ENCODE data around the gene FSTL4. TPM values are rescaled to one million over a fixed set of nuclear protein-coding genes. Genes with fewer than 3 reads are reported as not detected.

Gene FSTL4
- total and polyA plus RNA-seq, 2 experiments from 2014 or later = 0.47 to 0.74 TPM

DNA sequence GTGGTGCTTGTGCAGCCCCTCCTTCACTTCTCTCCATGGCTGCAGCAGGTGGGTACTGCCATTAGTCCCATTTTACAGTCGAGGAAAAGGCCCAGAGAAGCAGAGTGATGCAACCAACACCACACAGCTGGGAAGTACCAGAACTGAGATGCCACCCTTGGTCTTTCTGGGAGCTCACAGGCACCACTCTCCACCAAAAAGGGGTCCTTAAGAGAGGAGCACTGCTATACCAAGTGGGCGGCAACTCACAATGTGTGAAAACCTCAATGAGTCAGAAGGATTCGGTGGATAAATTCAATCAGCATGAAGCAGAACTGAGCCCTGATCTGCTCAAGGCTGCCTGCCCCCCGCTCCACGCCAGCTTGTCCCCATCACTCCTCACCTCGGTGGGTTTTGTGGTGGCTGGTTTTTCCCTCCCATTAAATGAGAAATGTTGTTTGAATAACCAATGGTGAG, 213.7 kb downstream of the FSTL4 start:
- TF ChIP-seq, protein P1, sequence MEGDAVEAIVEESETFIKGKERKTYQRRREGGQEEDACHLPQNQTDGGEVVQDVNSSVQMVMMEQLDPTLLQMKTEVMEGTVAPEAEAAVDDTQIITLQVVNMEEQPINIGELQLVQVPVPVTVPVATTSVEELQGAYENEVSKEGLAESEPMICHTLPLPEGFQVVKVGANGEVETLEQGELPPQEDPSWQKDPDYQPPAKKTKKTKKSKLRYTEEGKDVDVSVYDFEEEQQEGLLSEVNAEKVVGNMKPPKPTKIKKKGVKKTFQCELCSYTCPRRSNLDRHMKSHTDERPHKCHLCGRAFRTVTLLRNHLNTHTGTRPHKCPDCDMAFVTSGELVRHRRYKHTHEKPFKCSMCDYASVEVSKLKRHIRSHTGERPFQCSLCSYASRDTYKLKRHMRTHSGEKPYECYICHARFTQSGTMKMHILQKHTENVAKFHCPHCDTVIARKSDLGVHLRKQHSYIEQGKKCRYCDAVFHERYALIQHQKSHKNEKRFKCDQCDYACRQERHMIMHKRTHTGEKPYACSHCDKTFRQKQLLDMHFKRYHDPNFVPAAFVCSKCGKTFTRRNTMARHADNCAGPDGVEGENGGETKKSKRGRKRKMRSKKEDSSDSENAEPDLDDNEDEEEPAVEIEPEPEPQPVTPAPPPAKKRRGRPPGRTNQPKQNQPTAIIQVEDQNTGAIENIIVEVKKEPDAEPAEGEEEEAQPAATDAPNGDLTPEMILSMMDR (IDR thresholded peaks at IDR 0.05; ENCODE audit: poor library complexity) = no peak
- no peak for TF ChIP-seq EZH2 (IDR thresholded peaks at IDR 0.05; ENCODE audit: borderline replicate concordance)
- TF ChIP-seq EZH2phosphoT487 (IDR thresholded peaks at IDR 0.05; ENCODE audit: low read depth, severe bottlenecking, unreplicated experiment) = no peak
- WGBS (ENCODE audit: low lambda C conversion rate, missing lambda C conversion rate) = 69% methylated on average over 6 of the region's 6 CpGs
- H3K9me2 ChIP-seq (replicated peaks; ENCODE audit: insufficient read depth) = no peaks in the 10 kb centered on the region
- no peaks in the 10 kb centered on the region for H4K20me1 ChIP-seq (ENCODE audit: insufficient read depth, poor library complexity, severe bottlenecking)
- peaks cover 13% of the 10 kb centered on the region for H3K4me1 ChIP-seq (ENCODE audit: insufficient read depth)
- H3K79me2 ChIP-seq = no peaks in the 10 kb centered on the region
- H3K9me3 ChIP-seq (ENCODE audit: low read depth) = no peaks in the 10 kb centered on the region
- H2AFZ ChIP-seq = no peak overlapping the region
- H3K27ac ChIP-seq = no peak overlapping the region
- no peak for DNase-seq (ENCODE audit: low spot score)
- no peaks in the 10 kb centered on the region for H3K27me3 ChIP-seq
- no peak overlapping the region for H3K4me2 ChIP-seq
- no peak overlapping the region for H3K4me3 ChIP-seq
- H3K36me3 ChIP-seq (replicated peaks; ENCODE audit: insufficient read depth, low read depth) = no peaks in the 10 kb centered on the region

DNA sequence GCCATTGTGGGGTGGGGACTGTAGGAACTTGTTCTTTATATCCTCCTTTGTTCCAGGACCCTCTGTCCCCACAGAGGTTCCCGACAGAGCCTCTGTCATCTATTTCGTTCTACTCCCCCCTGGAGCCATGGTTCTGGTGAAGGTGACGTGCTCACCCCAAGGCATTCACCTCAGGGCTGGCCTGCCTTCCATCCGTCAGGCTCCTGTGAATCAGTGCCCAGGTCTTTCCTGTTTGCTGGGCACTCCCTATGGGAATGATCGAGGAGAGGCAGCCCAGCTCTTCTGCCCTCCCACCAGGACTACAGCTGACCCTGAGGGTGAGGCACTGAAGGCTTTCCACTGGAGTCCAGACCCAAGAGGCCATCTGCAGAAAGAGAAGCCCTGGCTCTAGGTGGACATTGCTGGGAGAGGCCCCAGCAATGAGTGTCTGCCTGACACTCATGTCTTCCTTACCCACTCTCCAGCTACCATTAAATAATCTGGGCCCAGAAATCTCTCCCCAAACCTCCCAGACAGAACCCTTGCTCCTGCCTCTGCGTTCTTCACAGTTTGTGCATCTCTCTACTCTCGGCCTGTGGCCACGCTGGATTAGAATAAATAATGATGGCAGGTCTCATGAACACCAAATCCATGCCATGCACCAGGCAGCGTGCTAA, 214.2 kb downstream of the FSTL4 start:
- Histone ChIP-seq H4K20me1 (ENCODE audit: insufficient read depth, poor library complexity, severe bottlenecking) (no peaks in the 10 kb centered on the region), H3K36me3 (replicated peaks; ENCODE audit: insufficient read depth, low read depth) (no peaks in the 10 kb centered on the region), H3K4me2 (no peak overlapping the region), H2AFZ (no peak overlapping the region), H3K9me2 (replicated peaks; ENCODE audit: insufficient read depth) (no peaks in the 10 kb centered on the region), H3K9me3 (ENCODE audit: low read depth) (no peaks in the 10 kb centered on the region), H3K27ac (no peak overlapping the region), H3K27me3 (no peaks in the 10 kb centered on the region), H3K79me2 (no peaks in the 10 kb centered on the region), H3K4me3 (no peak overlapping the region), H3K4me1 (ENCODE audit: insufficient read depth) (peaks cover 13% of the 10 kb centered on the region)
- TF ChIP-seq EZH2 (IDR thresholded peaks at IDR 0.05; ENCODE audit: borderline replicate concordance) = no peak
- TF ChIP-seq EZH2phosphoT487 (IDR thresholded peaks at IDR 0.05; ENCODE audit: low read depth, severe bottlenecking, unreplicated experiment) = no peak
- TF ChIP-seq, protein P1 (IDR thresholded peaks at IDR 0.05; ENCODE audit: poor library complexity) = no peak
- WGBS (ENCODE audit: low lambda C conversion rate, missing lambda C conversion rate) = 92% methylated on average over 9 of the region's 9 CpGs
- no peak for DNase-seq (ENCODE audit: low spot score)

DNA sequence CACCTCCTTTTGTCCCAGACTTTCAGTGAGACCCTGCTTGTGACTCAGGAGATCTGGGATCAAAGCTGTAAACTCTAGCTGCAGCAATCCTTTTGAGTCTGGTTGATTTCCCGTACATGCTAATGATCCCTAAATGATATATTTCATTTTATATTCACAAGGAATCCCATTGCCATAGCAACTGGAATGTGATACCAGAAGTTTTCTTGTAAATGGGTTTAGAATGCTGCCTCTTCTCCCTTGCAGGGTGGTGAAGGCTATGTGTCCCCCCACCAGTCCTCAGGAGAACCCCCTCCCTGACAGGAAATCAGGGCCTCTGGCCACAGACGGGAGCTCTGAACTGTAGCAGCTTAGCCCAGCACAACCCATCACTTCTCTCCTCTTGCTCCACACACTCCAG, 215.0 kb downstream of the FSTL4 start:
- 44% methylated on average over 2 of the region's 2 CpGs for WGBS (ENCODE audit: low lambda C conversion rate, missing lambda C conversion rate)
- Histone ChIP-seq H3K79me2 (no peaks in the 10 kb centered on the region), H3K9me3 (ENCODE audit: low read depth) (no peaks in the 10 kb centered on the region), H4K20me1 (ENCODE audit: insufficient read depth, poor library complexity, severe bottlenecking) (no peaks in the 10 kb centered on the region), H2AFZ (no peak overlapping the region), H3K36me3 (replicated peaks; ENCODE audit: insufficient read depth, low read depth) (no peaks in the 10 kb centered on the region), H3K4me3 (no peak overlapping the region), H3K27ac (no peak overlapping the region), H3K4me2 (no peak overlapping the region), H3K9me2 (replicated peaks; ENCODE audit: insufficient read depth) (no peaks in the 10 kb centered on the region), H3K4me1 (ENCODE audit: insufficient read depth) (peaks cover 13% of the 10 kb centered on the region), H3K27me3 (no peaks in the 10 kb centered on the region)
- DNase-seq (ENCODE audit: low spot score) = no peak
- TF ChIP-seq, protein P1 (IDR thresholded peaks at IDR 0.05; ENCODE audit: poor library complexity) = no peak
- no peak for TF ChIP-seq EZH2 (IDR thresholded peaks at IDR 0.05; ENCODE audit: borderline replicate concordance)
- TF ChIP-seq EZH2phosphoT487 (IDR thresholded peaks at IDR 0.05; ENCODE audit: low read depth, severe bottlenecking, unreplicated experiment) = no peak
